OCI-LY7 (cell line): ENCODE data around the gene CLEC18A.

Experiments
- EZH2phosphoT487 ChIP-seq: fragments of 200-600 bp; sonication (generic); IDR thresholded peaks from 2 replicates; pipeline ENCODE4 v1.6.1; 2018; ENCODE audit warnings: low read depth, borderline replicate concordance, mild to moderate bottlenecking, mixed run types, antibody characterized with exemption, low read length, moderate library complexity, mixed read lengths
- TF ChIP-seq, protein P1 (sequence below): fragments of 200-600 bp; sonication (generic); conservative IDR thresholded peaks from 2 replicates; pipeline ENCODE4 v1.5.1; 2014; ENCODE audit warnings: mild to moderate bottlenecking, antibody characterized with exemption, low read length, moderate library complexity, mixed read lengths

GRCh38 chr16:69939821-69940585 is 11.1 kb upstream of the CLEC18A start:
- TF ChIP-seq, protein P1, sequence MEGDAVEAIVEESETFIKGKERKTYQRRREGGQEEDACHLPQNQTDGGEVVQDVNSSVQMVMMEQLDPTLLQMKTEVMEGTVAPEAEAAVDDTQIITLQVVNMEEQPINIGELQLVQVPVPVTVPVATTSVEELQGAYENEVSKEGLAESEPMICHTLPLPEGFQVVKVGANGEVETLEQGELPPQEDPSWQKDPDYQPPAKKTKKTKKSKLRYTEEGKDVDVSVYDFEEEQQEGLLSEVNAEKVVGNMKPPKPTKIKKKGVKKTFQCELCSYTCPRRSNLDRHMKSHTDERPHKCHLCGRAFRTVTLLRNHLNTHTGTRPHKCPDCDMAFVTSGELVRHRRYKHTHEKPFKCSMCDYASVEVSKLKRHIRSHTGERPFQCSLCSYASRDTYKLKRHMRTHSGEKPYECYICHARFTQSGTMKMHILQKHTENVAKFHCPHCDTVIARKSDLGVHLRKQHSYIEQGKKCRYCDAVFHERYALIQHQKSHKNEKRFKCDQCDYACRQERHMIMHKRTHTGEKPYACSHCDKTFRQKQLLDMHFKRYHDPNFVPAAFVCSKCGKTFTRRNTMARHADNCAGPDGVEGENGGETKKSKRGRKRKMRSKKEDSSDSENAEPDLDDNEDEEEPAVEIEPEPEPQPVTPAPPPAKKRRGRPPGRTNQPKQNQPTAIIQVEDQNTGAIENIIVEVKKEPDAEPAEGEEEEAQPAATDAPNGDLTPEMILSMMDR: no peak
- no peak for TF ChIP-seq EZH2phosphoT487
